HFFc6 (cell line): ENCODE results near the gene FAM83G. TPM values are rescaled to one million over a fixed set of nuclear protein-coding genes. Genes with fewer than 3 reads are reported as not detected.

ENCODE experiments used
- DNase-seq: peaks from one replicate; pipeline ENCODE4 v3.0.0-alpha.2; 2018
- H3K27ac Mint-ChIP-seq: 2 replicates; pipeline ENCODE4 v1.8.0; 2020; ENCODE audit warnings: mild to moderate bottlenecking, mixed read lengths
- H3K27me3 Mint-ChIP-seq: 2 replicates; pipeline ENCODE4 v1.8.0; 2021; ENCODE audit warnings: mild to moderate bottlenecking, moderate library complexity, mixed read lengths; ENCODE audit not compliant: insufficient read depth
- H3K36me3 Mint-ChIP-seq: 2 replicates; pipeline ENCODE4 v1.8.0; 2021; ENCODE audit warnings: low read depth, mixed read lengths
- H3K4me1 Mint-ChIP-seq: 2 replicates; pipeline ENCODE4 v1.8.0; 2020; ENCODE audit warnings: low read depth, mixed read lengths
- H3K4me3 Mint-ChIP-seq: 2 replicates; pipeline ENCODE4 v1.8.0; 2020; ENCODE audit warnings: mild to moderate bottlenecking, moderate library complexity, mixed read lengths
- H3K9me3 Mint-ChIP-seq: 2 replicates; pipeline ENCODE4 v1.8.0; 2020; ENCODE audit warnings: mild to moderate bottlenecking, mixed read lengths
- total RNA-seq, 6 experiments: library from RNA; stranded (reverse); fragmentation: NEBNext Ultra II Directional; extraction: Animal tissue kit (Norgen Biotek cat#: 25700); gene quantifications; 2 replicates in 1 of 6; 3 replicates in 5 of 6; pipeline ENCODE4 v1.2.3, GENCODE V29; 2021
- TF ChIP-seq, protein P1 (sequence below): fragments of 200-600 bp; sonication (generic); IDR thresholded peaks from 2 replicates; pipeline ENCODE4 v1.5.0; 2021; ENCODE audit warnings: antibody characterized with exemption, mild to moderate bottlenecking

The FAM83G gene
- total RNA-seq, 6 experiments from 2014 or later = 21.0 to 24.0 (median 21.7) TPM

DNA sequence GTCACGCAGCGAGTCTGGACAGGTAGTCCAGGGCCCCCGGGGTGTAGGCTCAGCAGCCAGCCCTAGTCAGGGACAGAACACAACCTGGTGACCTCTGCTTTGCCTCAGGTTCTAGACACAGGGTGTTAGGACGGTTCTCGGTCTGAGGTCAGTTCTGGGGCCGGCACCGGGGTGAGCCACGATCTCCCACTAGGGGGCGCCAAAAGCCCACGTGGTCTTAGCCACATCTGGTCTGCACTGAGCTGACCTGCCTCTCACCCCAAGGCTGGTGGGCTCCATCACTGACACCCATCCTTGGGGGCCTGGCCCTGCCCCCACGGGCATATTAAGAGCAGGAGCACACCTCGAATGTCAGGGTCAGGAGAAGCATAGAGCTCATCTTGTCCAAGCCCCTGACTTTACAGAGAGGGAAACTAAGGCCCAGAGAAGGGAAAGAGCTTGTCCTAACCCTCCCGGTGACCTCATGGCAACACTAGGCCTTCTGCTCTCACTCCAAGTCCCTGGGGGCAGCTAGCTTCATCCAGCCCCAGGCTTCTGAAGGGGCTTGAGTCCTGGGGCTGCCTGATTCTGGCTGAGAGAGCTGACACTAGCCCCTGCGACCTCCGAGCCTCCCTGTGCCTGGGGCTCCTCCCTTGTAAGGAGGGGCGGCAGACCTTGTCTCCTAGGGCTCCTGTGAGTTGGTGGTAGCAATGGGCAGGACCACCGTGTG is 43.6 kb downstream of the FAM83G start:
- Mint-ChIP-seq H3K27me3 (no peaks in the 10 kb centered on the region; the same call in 1 of the 2 replicates), H3K27ac (peak overlapping the region; percentile 46; the same call in 1 of the 2 replicates), H3K4me1 (peaks cover 38% of the 10 kb centered on the region), H3K9me3 (no peaks in the 10 kb centered on the region), H3K4me3 (no peak overlapping the region), H3K36me3 (no peaks in the 10 kb centered on the region)
- peak; percentile 37 for DNase-seq
- TF ChIP-seq, protein P1, sequence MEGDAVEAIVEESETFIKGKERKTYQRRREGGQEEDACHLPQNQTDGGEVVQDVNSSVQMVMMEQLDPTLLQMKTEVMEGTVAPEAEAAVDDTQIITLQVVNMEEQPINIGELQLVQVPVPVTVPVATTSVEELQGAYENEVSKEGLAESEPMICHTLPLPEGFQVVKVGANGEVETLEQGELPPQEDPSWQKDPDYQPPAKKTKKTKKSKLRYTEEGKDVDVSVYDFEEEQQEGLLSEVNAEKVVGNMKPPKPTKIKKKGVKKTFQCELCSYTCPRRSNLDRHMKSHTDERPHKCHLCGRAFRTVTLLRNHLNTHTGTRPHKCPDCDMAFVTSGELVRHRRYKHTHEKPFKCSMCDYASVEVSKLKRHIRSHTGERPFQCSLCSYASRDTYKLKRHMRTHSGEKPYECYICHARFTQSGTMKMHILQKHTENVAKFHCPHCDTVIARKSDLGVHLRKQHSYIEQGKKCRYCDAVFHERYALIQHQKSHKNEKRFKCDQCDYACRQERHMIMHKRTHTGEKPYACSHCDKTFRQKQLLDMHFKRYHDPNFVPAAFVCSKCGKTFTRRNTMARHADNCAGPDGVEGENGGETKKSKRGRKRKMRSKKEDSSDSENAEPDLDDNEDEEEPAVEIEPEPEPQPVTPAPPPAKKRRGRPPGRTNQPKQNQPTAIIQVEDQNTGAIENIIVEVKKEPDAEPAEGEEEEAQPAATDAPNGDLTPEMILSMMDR = peak; percentile 99

- TF ChIP-seq, protein P1 = no peak
- Mint-ChIP-seq H3K4me3 (no peak overlapping the region), H3K27me3 (peaks cover under 1% of the 10 kb centered on the region; the same call in 1 of the 2 replicates), H3K9me3 (no peaks in the 10 kb centered on the region), H3K27ac (no peak overlapping the region), H3K36me3 (no peaks in the 10 kb centered on the region), H3K4me1 (peaks cover 38% of the 10 kb centered on the region)
- DNase-seq = no peak
Observed at GRCh38 chr17:18960241-18960665, 44.3 kb downstream of the FAM83G start.

GRCh38 chr17:18959845-18960240 is 44.7 kb downstream of the FAM83G start:
- no peak for DNase-seq
- H3K27ac Mint-ChIP-seq = no peak overlapping the region

GRCh38 chr17:18959071-18959844 is 45.3 kb downstream of the FAM83G start:
- Mint-ChIP-seq H3K27ac (no peak overlapping the region), H3K9me3 (no peaks in the 10 kb centered on the region), H3K4me3 (no peak overlapping the region), H3K36me3 (no peaks in the 10 kb centered on the region), H3K27me3 (peaks cover 1% of the 10 kb centered on the region; the same call in 1 of the 2 replicates), H3K4me1 (peaks cover 36% of the 10 kb centered on the region)
- DNase-seq = no peak
- TF ChIP-seq, protein P1 = no peak

More at GRCh38 chr17:18959845-18960240, 44.7 kb downstream of the FAM83G start:
- no peak overlapping the region for H3K4me3 Mint-ChIP-seq
- peaks cover 38% of the 10 kb centered on the region for H3K4me1 Mint-ChIP-seq
- H3K27me3 Mint-ChIP-seq = peaks cover 1% of the 10 kb centered on the region; the same call in 1 of the 2 replicates
- H3K36me3 Mint-ChIP-seq = no peaks in the 10 kb centered on the region
- TF ChIP-seq, protein P1 = no peak
- H3K9me3 Mint-ChIP-seq = no peaks in the 10 kb centered on the region

DNA sequence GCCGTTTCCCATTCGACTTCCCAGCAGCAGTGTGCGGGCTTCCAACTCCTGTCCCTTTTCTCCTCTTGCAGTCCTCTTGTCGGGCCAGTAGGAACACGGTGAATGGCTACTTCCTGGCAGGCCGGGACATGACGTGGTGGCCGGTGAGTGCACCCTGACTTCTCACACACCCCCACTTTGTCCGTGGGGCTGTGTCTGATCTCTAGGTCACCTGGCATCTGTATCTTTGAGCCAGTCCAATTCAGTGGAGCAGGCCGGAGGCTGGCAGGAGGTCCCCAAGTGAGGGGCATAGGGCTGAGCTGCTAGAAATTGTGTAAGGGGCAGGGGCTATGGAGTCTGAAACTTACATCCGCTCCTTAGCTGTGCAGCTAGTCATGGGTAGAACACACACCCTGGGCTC is 46.0 kb downstream of the FAM83G start:
- Mint-ChIP-seq H3K36me3 (no peaks in the 10 kb centered on the region), H3K9me3 (no peaks in the 10 kb centered on the region), H3K4me3 (no peak overlapping the region)

More for the DNA sequence above, 46.0 kb downstream of the FAM83G start:
- Mint-ChIP-seq H3K27me3 (peaks cover 1% of the 10 kb centered on the region; the same call in 1 of the 2 replicates), H3K27ac (no peak overlapping the region), H3K4me1 (peaks cover 32% of the 10 kb centered on the region)
- TF ChIP-seq, protein P1 = no peak
- DNase-seq = no peak
